K562 (cell line): Measurements from ENCODE around the gene OCEL1. TPM values are rescaled to one million over a fixed set of nuclear protein-coding genes. Genes with fewer than 3 reads are reported as not detected.

Experiments used
- CBFB ChIP-seq: sonication (generic); formaldehyde crosslinking; IDR thresholded peaks from 2 replicates; pipeline ENCODE4 v1.4.0; 2020; ENCODE audit warnings: mild to moderate bottlenecking, missing genetic modification reagents
- CTBP1 ChIP-seq: fragments of 450-650 bp; IDR thresholded peaks from 2 replicates; pipeline ENCODE4 v1.6.1; 2016; ENCODE audit warnings: borderline replicate concordance
- E2F5 ChIP-seq: sonication (generic); formaldehyde crosslinking; IDR thresholded peaks from 2 replicates; pipeline ENCODE4 v1.8.0; 2022; ENCODE audit warnings: mild to moderate bottlenecking, missing genetic modification reagents
- ELF4 ChIP-seq: fragments of 450-650 bp; formaldehyde crosslinking; IDR thresholded peaks from 2 replicates; pipeline ENCODE4 v1.4.0; 2022; ENCODE audit warnings: missing genetic modification characterization
- GTF2A2 ChIP-seq: IDR thresholded peaks from 2 replicates; pipeline ENCODE4 v1.6.1; 2016; ENCODE audit warnings: mild to moderate bottlenecking, missing genetic modification characterization, missing compliant biosample characterization
- IRF1 ChIP-seq: sonication (generic); formaldehyde crosslinking; IDR thresholded peaks from 2 replicates; pipeline ENCODE4 v1.8.0; 2022; ENCODE audit warnings: missing genetic modification reagents, mild to moderate bottlenecking, borderline replicate concordance
- KDM1A ChIP-seq, 2 experiments: fragments of 450-650 bp; IDR thresholded peaks; 2 replicates each; pipeline ENCODE4 v1.6.1; 2016; ENCODE audit warnings: mild to moderate bottlenecking in 2 of 2
- KDM5B ChIP-seq: fragments of 200-600 bp; sonication (generic); IDR thresholded peaks from 2 replicates; pipeline ENCODE4 v1.6.1; 2012; ENCODE audit warnings: low read depth, mild to moderate bottlenecking, moderate library complexity, low read length, control low read depth, inconsistent platforms; ENCODE audit not compliant: insufficient replicate concordance
- LARP7 ChIP-seq: fragments of 450-650 bp; IDR thresholded peaks from 2 replicates; pipeline ENCODE4 v1.6.1; 2016
- MTA1 ChIP-seq: fragments of 450-650 bp; IDR thresholded peaks from 2 replicates; pipeline ENCODE4 v1.6.1; 2017; ENCODE audit warnings: borderline replicate concordance
- MYC ChIP-seq, 2 experiments: fragments of 250-450 bp in 1 of 2; sonication (Bioruptor Pico) in 1 of 2; IDR thresholded peaks; 2 replicates each; pipeline versions ENCODE4 v1.5.1 to v1.6.1; 2012 to 2021; ENCODE audit warnings: low read depth in 2 of 2, borderline replicate concordance in 1 of 2, improper control_type of control experiment in 1 of 2, low read length in 1 of 2, mild to moderate bottlenecking in 1 of 2, moderate library complexity in 1 of 2
- NFIC ChIP-seq: fragments of 450-650 bp; IDR thresholded peaks from 2 replicates; pipeline ENCODE4 v1.6.1; 2017; ENCODE audit warnings: mild to moderate bottlenecking, inconsistent platforms
- POLR2AphosphoS2 ChIP-seq: IDR thresholded peaks from 2 replicates; pipeline ENCODE4 v1.6.1; 2012; ENCODE audit warnings: low read length, improper control_type of control experiment
- POLR2G ChIP-seq: fragments of 200-400 bp; formaldehyde crosslinking; IDR thresholded peaks from 2 replicates; pipeline ENCODE4 v1.6.1; 2017; ENCODE audit warnings: low read depth, mild to moderate bottlenecking, antibody characterized with exemption, low read length, moderate library complexity
- RBM15 ChIP-seq: fragments of 200-400 bp; formaldehyde crosslinking; IDR thresholded peaks from 2 replicates; pipeline ENCODE4 v1.6.1; 2018; ENCODE audit warnings: mild to moderate bottlenecking, low read length, moderate library complexity; ENCODE audit not compliant: insufficient read depth
- SP2 ChIP-seq: IDR thresholded peaks from 2 replicates; pipeline ENCODE4 v1.6.1; 2011; ENCODE audit warnings: mild to moderate bottlenecking, low read depth, low read length, moderate library complexity; ENCODE audit not compliant: poor library complexity, severe bottlenecking; ENCODE audit errors: extremely low read depth
- TEAD2 ChIP-seq: fragments of 450-650 bp; IDR thresholded peaks from 2 replicates; pipeline ENCODE4 v1.6.1; 2016; ENCODE audit warnings: missing genetic modification characterization, control low read depth, missing compliant biosample characterization
- THRA ChIP-seq: fragments of 450-650 bp; IDR thresholded peaks from 2 replicates; pipeline ENCODE4 v1.6.1; 2017; ENCODE audit warnings: mild to moderate bottlenecking, moderate library complexity
- YBX1 ChIP-seq: fragments of 450-650 bp; IDR thresholded peaks from 2 replicates; pipeline ENCODE4 v1.7.1; 2016; ENCODE audit warnings: mild to moderate bottlenecking
- ZBTB7A ChIP-seq: IDR thresholded peaks from 2 replicates; pipeline ENCODE4 v1.6.1; 2011; ENCODE audit warnings: low read depth, mild to moderate bottlenecking, low read length, moderate library complexity, borderline replicate concordance; ENCODE audit not compliant: control insufficient read depth
- ZNF518B ChIP-seq: fragments of 250-450 bp; sonication (Bioruptor Pico); IDR thresholded peaks from 2 replicates; pipeline ENCODE4 v1.5.0; 2021; ENCODE audit warnings: mild to moderate bottlenecking, moderate library complexity
- ZNF644 ChIP-seq: fragments of 200-800 bp; sonication (Bioruptor generic); IDR thresholded peaks from 2 replicates; pipeline ENCODE4 v1.6.1; 2016; ENCODE audit warnings: low read depth, missing genetic modification characterization, missing compliant biosample characterization
- polyA plus RNA-seq, 8 experiments: library from polyadenylated mRNA; depleted of rRNA in 4 of 8; stranded (reverse) in 5 of 8; unstranded in 3 of 8; fragments of >200 nt; fragmentation: Nextera tagmentation in 2 of 8; fragmentation: Illumina TruSeq in 1 of 8; extraction: Ambion mirVana in 2 of 8; extraction: Trizol in 1 of 8; gene quantifications; 2 replicates each; pipeline versions ENCODE4 v1.2.1 to v1.2.3, GENCODE V29; 2011 to 2014; ENCODE audit warnings: inconsistent platforms in 1 of 8, missing spikeins in 1 of 8
- total RNA-seq, 7 experiments: library from RNA; depleted of rRNA in 6 of 7; stranded (reverse); fragments of >200 nt in 6 of 7; fragmentation: Illumina TruSeq in 2 of 7; extraction: Trizol in 2 of 7; gene quantifications; 2 replicates each; pipeline versions ENCODE4 v1.2.1 to v1.2.3, GENCODE V29; 2011 to 2021; ENCODE audit warnings: low replicate concordance in 1 of 7

Gene OCEL1
- total and polyA plus RNA-seq, 9 of the 15 experiments (the other 6 are each of a cell fraction or from before 2014, with no cell fraction given) = 8.0 to 38.0 (median 12.4) TPM

- TF ChIP-seq ZNF518B (CRISPR knock-in tag) (no peak), CBFB (CRISPR knock-in tag) (peak; percentile 46; the same call in 1 of the 2 replicates), ELF4 (CRISPR knock-in tag) (no peak), POLR2G (peak; percentile 40; the same call in 1 of the 2 replicates), ZNF644 (tag) (no peak), YBX1 (no peak), SP2 (no peak), RBM15 (no peak), NFIC (peak; percentile 91), E2F5 (no peak), LARP7 (no peak), KDM5B (peak; percentile 10), MYC (IDR thresholded peaks at IDR 0.05; ENCODE audit: low read depth, low read length) (0 out of 2 replicates have a peak, but pooled peaks have one; percentile 14), MYC (CRISPR knock-in tag; IDR thresholded peaks at IDR 0.05; ENCODE audit: borderline replicate concordance, low read depth) (no peak), KDM1A (IDR thresholded peaks at IDR 0.05) (no peak), POLR2AphosphoS2 (no peak), ZBTB7A (peak; percentile 53; the same call in 1 of the 2 replicates), IRF1 (CRISPR knock-in tag) (no peak), CTBP1 (0 out of 2 replicates have a peak, but pooled peaks have one; percentile 14), THRA (no peak), MTA1 (no peak), TEAD2 (no peak), GTF2A2 (no peak)
Measured at GRCh38 chr19:17248011-17248776, 22.2 kb downstream of the OCEL1 start (continued).
